HG02610 (cell line): ENCODE measurements around the gene PGM5.

Source experiments
- ATAC-seq: cut with Tn5 transposase; IDR thresholded peaks from one replicate; pipeline ENCODE4 v1.9.1; 2021; ENCODE audit warnings: mild to moderate bottlenecking, moderate library complexity; ENCODE audit not compliant: unreplicated experiment

The PGM5 gene

GRCh38 chr9:68493541-68493940 is 137.1 kb downstream of the PGM5 start:
- no peak for ATAC-seq

- no peak for ATAC-seq
Measured at GRCh38 chr9:68493958-68494577, 137.7 kb downstream of the PGM5 start.

- ATAC-seq = no peak
Measured at GRCh38 chr9:68495247-68495646, 138.8 kb downstream of the PGM5 start.

- no peak for ATAC-seq
Measured at GRCh38 chr9:68496356-68496755, 139.9 kb downstream of the PGM5 start.

- ATAC-seq = no peak
Measured at GRCh38 chr9:68497629-68498028, 141.2 kb downstream of the PGM5 start.

- ATAC-seq = no peak
Measured at GRCh38 chr9:68498816-68499215, 142.4 kb downstream of the PGM5 start.

- no peak for ATAC-seq
Measured at GRCh38 chr9:68500457-68501381, 144.3 kb downstream of the PGM5 start.

- no peak for ATAC-seq
Measured at GRCh38 chr9:68502279-68502678, 145.9 kb downstream of the PGM5 start.

GRCh38 chr9:68505681-68506409 is 149.4 kb downstream of the PGM5 start:
- ATAC-seq = no peak

- no peak for ATAC-seq
Measured at GRCh38 chr9:68506551-68506950, 150.1 kb downstream of the PGM5 start.

GRCh38 chr9:68507130-68507805 is 150.9 kb downstream of the PGM5 start:
- ATAC-seq = no peak

GRCh38 chr9:68507806-68508145 is 151.4 kb downstream of the PGM5 start:
- no peak for ATAC-seq

GRCh38 chr9:68508547-68508946 is 152.1 kb downstream of the PGM5 start:
- ATAC-seq = no peak

GRCh38 chr9:68509689-68510088 is 153.3 kb downstream of the PGM5 start:
- ATAC-seq = no peak

GRCh38 chr9:68513385-68513784 is 157.0 kb downstream of the PGM5 start:
- no peak for ATAC-seq

GRCh38 chr9:68513981-68514380 is 157.6 kb downstream of the PGM5 start:
- no peak for ATAC-seq

- ATAC-seq = no peak
Measured at GRCh38 chr9:68515326-68516017, 159.1 kb downstream of the PGM5 start.

GRCh38 chr9:68522131-68522530 is 165.7 kb downstream of the PGM5 start:
- ATAC-seq = no peak

- ATAC-seq = no peak
Measured at GRCh38 chr9:68522954-68523353, 166.5 kb downstream of the PGM5 start.

GRCh38 chr9:68523367-68523936 is 167.0 kb downstream of the PGM5 start:
- ATAC-seq = no peak
